Astrocyte (in vitro differentiated cells and primary cell): ENCODE measurements around the gene ARHGAP4.

Source experiments
- CTCF ChIP-seq: IDR thresholded peaks from 2 replicates; pipeline ENCODE4 v1.5.1; 2011; ENCODE audit warnings: low read depth, mild to moderate bottlenecking, inconsistent platforms, low read length, moderate library complexity; ENCODE audit not compliant: insufficient read depth
- EZH2 ChIP-seq: IDR thresholded peaks from 2 replicates; pipeline ENCODE4 v1.6.1; 2012; ENCODE audit warnings: mild to moderate bottlenecking, low read length, inconsistent platforms; ENCODE audit not compliant: insufficient read depth

DNA sequence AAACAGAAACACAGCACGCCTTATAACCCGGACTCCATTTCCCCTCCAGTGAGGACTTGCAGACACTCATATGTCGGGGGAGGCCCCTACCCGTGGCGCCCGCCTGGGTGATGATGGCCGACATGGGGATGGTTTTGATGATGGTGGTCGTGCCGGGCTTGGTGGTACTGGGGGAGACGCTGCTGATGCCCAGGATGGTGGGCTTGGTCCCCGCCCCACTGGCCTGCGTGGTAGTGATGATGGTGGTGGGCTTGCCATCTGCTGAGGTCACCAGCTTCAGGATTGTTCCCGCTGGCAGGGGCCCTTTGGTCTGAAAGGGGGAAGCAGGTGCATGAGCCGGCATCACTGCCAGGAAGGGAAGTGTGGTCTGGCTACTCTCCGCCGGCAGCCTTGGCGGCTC lies 31.2 kb upstream of the ARHGAP4 start:
- TF ChIP-seq CTCF = no peak
- no peak for TF ChIP-seq EZH2
